CD1c-positive myeloid dendritic cell (primary cell): ENCODE results near the gene RGS8.

ENCODE experiments used
- DNase-seq: peaks from one replicate; pipeline ENCODE4 v3.0.0-alpha.2; 2016; ENCODE audit errors: extremely low spot score

Gene RGS8

DNA sequence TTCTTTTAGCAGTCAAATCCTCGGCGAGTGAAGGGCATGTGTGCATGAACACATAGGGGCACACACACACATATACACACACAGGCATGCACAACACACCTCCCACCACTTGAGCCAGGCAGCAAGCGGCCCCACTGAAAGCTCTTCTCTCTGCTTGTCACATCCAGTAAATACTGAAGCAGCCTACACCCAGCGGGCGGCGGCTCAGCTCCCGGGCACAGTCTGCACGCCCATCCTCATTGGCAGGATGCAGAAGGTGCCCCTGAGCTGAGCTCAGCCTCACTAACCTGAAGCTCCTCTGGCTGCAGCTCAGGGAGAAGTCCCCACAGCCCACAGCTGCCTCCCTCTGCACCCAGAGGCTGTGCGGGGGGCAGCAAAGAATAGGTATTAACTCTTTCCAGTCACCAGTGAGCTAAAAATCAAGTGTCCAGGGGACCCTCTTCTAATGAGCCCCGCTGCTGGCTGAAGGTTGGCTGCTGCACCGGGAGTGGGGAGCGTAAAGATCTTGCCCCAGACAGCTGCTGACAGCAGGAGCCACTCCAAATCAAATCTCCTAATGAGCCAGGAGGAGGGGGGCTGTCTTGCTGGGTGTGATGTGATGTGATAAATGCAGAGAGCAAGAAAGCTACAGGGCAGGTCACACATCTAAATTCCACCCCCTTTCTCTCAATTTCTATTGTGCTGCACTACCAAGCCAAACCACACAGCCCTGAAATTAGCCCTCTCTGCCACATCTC lies 12.5 kb downstream of the RGS8 start:
- DNase-seq, result no peak

DNA sequence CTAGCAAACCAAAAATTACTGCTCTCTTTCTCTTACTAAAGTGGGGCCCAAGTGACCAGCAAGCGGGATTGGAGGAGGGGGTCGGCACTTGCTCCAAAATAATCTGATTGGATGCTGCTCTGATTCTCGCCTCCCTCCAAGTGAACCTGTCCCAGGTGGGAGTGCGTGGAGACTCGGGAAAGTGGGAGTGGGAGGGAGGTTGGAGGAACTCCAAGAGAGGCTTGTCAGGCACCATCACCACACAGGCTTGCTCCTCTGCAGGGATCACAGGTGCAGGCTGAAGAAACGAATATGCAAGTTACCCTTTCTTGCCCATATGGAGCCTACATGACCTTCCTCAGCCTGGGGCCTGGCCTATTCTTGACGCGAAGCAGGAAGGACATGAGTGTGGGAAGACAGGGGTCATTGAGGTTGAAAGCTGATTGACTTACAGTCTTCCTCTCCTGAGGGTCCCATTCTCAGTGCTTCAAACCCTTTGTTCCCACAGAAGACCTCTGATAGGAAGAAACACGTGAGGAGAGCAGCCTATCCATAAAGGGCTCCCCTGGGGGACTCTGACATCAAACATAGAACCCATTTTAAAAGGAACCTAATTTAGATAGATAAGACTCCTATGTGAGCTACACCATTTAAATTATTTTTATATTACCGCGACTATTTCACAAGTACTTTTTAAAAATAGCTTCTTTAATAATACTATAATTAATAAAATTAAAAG lies 14.2 kb downstream of the RGS8 start:
- DNase-seq, result no peak

DNA sequence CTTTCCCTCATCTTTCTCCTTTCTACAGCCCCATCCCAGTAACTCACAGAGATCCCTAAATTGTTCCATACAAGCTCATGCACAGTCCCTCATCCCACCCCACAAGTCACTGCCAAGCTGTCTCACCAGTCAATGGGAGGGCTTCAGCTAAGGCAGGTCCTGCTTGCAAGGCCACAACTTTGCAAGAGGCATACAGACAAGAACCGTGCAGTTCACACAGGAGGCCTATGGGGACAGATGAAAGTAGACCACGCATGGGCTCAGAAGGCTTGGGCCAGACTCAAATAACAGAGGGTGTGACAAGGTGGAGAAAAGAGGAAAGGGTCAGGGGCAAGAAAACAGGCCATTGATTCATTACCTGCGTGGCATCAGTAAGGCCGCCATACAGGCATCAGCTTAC lies 15.1 kb downstream of the RGS8 start:
- no peak for DNase-seq

DNA sequence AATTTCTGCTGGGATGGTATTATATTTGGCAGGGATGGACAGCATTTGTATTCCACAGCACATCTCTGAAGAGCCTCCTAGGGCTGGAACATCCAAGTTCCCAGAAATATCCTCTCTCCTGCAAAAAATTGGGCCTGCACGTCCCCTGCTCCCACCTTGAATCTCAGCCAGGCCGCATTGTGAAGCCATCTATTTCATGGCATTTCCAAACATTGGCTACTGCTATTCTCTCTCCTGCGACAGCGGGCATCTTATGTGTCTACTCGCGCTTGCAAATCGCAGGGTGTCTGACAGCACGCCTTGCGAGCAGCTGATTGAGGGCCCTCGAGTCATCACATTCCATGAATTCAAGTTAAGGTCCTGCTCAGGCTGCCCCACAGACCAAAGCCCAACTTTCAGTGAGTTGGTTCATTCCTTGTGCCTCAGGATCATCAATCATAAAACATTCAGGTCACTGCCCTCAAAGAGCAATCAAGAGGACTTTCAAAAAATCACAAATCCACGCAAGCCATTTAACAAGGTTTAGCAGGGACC lies 15.8 kb downstream of the RGS8 start:
- DNase-seq, result no peak

DNA sequence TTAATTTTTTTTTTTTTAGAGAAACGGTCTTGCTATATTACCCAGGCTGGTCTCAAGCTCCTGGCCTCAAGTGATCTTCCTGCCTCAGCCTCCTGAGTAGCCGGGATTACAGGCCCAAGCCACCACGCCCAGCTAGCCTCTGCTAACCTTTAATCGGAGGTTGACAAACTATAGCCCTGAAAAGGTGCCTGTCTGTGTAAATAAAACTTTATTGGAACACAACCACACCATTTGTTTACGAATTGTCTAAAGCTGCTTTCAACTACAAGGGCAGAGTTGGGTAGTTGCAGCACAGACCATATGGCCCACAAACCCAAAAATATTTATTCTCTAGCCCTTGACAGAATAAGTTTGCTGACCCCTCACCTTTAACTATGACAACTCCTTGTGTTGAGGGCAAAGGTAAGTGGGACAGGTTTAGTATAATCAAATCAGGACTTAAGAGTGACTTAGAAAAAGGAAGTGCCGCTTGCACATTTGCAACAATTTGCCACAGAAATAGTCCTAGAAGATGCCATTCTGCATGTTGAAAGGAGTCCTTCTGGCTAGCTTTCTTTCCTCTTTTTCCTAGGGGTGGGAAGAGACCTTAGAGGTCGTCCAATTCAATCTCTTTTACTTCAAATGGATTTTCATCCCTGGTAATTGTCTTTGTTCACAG lies 16.4 kb downstream of the RGS8 start:
- DNase-seq, result no peak

DNA sequence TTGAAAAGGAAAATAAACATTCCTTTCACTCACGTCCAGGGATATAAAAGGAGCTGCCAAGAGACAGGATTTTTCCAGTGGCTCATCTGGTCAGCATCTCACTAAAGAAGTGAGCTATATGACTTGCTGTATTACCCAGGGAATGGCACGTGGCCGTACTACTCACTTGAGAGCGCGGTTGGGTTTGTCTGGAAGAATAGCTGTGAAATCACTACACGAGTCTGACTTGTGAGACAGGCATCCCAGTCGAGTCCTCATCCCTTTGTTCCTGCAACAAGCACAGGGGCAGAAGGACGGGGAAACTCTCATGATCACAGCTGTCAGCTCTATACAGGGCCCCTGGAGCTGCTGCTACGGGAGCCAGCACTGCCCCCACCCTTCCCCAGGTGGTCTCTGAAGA lies 17.7 kb downstream of the RGS8 start:
- DNase-seq, result no peak

DNA sequence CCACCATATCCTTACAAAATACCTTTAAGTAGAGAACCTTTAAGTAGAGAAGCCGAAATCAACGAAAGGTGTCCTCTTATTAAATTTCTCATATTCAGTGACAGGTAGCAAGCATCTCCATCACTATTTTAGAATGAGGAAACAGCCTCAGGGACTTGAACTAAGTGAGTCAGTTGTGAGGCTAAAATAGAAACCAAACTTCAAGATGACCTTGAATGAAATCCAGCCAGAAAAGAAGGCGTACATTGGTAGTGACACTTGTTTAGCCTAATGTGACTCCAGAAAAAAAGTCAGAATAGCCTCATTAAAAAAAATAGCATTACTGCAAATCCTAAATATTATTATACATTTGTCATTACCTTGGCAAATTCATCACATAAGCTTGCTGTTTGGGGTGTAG lies 20.1 kb downstream of the RGS8 start:
- no peak for DNase-seq

DNA sequence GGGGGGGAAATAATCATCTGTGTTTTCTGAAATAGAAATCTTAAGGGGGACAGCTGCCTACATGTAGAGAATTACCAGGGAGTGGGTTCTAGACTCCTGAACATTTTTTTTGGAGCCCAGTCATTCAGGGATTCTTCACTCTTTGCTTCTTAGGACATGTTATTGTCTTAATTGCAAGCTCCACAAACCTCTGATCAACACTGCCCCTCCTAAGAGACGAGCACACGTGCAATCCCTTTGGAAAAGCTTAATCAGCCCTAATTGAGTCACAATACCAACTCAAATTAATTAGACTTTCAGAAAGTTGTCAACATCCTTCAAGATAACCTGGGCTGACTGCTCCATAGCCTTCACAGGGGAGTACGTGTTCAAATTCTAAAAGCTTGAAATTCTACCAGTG lies 21.4 kb downstream of the RGS8 start:
- DNase-seq, result no peak

DNA sequence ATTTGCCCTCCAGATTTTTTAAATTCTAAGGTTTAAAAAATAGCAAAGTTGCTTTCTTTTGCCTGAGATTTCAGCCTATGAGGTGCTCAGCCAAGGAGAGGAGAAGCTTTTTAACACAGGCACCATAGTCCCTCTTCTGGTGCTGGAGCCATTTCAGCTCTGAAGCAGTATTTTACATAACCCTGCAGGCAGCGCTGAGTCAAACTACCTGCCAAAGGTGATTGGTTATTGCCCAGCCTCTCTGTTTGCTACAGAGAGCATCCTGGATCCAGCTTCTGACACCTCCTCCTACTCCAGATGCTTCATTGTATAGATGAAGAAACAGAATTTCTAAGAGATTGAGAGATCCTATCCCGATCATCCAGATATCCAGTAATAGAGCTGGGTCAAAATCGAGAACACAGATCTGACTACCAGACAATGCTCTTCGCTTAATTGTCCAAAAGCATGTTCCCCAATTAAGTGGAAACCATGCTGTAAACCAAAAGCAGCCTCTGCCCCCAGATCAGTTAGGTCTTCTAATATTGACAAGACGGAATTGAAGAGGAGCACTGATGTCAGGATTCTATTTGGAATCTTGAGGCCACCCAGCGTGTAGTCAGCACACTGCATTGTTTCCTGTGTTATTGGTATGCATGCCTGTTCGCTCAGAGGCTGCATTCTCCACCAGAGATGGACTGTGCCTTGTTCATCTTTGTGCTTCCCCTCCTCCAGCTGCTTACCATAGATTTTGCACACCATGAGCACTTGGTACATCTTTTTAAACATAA lies 22.1 kb downstream of the RGS8 start:
- DNase-seq, result no peak

DNA sequence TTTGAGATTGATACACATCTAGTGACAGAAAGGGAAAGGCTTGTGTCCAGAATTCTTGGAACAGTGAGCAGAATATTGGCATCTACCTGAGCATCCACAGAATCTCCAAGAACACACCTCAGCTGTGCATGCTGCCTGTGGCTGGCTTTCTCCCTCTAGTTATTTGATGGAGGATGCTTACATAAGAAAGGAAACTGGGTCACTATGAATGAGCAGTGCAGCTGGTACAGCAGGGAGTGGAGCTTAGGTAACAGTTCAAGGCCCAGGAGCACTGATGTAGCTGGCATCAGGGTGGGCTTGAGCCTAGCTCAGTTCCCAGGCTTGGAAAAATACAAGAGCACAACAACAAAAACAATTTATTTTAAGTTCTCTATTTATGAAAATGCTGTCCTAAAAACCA lies 26.3 kb downstream of the RGS8 start:
- no peak for DNase-seq

DNA sequence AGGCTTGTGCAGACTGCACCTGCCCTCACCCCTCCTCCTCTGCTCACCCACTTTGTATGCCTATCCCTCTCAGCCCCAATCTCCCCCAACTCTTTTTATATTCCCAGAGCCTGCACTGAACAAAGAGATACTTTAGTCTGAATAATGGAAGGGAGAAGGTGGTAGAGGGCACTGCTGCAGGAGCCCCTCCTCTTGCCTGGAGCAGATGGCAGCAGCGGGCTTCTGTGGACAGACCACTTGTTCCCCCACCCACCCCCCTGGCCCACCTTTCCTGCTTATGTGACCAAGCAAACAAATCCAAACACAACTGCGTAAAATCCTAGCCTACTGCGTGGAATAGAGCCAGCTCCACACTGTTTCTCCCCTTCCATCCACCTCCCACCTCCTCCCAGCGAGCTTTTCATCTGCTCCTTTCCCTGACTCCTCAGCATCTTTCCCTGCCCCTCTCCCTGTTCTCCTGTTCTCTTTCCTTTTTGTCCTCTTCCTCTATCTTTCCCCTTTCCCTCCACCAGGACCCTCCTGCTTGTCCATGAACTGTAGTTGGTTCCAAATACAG lies 27.5 kb downstream of the RGS8 start:
- DNase-seq, result no peak

DNA sequence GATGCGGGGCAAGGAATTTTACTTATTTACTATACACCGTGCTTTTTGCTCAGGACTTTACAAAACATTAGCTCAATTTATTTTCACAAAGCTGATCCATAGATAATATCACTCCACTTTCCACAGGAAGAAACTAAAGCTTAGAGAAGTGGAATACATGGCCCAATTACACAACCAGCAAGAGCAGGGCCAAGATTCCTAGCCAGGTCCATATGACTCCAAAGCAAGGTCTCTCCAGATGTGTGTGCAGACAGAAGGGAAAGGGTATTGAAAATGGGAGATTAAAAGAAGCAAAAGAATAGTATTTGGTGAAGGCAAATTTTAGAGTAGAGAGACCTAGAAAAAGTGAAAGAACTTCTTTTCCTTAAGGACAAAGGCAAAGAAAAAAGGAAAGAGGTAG lies 30.4 kb downstream of the RGS8 start:
- no peak for DNase-seq

DNA sequence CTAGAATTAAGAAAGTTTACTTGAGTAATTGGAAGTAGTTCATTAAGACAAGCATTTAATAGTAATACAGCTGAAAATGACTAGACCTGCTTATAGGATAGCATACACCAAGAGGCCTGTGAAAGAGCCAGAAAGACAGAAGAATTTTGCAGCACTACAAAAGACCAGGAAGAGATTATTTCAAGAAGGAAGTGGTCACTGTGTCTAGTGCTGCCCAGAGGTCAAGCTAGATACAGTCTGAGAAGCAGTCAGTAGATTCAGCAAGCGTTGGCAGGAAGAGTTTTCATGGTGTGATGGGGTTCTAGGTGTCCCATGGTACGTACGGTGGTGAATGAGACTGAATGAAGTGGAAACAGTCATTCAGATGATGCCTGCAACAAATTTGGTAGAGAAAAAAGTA lies 31.5 kb downstream of the RGS8 start:
- DNase-seq, result no peak

DNA sequence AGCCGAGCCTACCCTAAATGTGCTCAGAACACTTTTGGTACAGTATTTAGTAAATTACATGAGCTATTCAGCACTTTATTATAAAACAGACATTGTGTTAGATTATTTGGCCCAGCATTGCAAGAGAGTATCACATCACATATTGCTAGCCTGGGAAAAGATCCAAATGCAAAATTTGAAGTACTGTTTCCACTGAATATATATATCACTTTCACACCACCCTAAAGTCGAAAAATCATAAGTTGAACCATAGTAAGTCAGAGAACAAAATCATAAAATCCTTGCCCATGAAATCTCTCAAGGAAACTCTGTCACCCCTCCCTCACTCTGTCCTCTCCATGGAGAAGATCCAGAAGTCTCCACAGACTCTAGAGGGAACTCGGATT lies 33.1 kb downstream of the RGS8 start:
- no peak for DNase-seq

DNA sequence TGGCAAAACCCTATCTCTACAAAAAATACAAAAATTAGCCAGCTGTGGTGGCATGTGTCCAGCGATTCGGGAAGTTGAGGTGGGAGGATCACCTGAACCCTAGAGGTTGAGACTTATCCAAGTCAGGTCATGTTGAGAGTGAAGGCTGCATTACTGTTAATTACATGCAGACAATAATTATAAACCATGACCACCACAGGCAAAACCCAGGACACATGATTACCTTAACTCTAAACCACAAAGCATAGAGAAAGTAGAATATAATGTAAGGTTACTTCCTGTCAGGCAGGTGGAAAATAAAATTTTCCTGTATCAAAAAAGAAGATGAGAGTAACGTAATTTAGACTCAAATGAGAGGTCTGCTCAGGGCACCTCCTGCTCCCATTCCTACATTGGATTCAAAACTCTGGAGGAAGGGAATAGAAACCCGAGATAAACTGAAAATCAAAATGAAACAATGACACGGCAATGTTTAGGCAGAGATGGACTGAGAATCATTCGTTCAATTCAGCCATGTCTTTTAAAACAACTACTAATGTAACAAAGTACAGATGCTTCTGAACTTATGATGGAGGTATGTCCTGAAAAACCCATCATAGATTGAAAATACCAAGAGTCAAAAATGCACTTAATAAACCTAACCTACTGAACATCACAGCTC lies 33.6 kb downstream of the RGS8 start:
- no peak for DNase-seq

DNA sequence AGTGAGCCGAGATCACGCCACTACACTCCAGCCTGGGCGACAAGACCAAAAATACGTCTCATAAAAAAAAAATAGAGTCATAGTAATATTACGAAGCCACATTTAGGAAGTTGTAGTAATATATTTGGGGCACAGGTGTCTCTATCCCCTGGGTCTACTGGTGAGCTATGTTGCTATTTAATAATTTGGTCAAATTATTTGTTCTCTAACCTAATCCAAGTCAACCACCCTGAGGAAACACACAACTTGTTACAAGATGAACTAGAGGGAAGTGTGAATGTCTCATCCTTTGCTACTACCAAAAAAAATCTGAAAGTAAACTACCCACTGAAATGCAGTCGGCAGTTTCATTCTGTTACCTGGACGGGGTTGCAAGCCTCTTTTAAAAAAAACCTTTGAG lies 35.3 kb downstream of the RGS8 start:
- DNase-seq, result no peak

DNA sequence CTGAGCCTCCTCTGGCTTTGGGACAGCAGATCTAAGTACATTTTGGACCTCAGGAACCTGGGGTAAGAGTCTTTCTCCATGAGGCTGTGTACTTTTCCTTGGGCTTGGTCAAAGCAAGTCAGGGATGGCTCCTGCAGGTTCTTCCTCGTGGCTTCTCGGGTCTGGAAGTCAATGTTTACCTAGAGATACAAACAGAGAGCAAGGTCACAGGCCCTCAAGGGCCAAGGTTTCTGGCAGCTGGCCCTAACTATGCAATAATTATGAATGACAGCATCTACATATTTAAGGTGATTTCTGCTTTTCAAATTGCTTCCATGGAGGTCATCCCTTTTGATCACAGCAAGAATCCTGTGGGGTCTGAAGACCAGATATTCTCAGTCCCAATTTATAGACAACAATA lies 37.6 kb downstream of the RGS8 start:
- DNase-seq, result no peak

DNA sequence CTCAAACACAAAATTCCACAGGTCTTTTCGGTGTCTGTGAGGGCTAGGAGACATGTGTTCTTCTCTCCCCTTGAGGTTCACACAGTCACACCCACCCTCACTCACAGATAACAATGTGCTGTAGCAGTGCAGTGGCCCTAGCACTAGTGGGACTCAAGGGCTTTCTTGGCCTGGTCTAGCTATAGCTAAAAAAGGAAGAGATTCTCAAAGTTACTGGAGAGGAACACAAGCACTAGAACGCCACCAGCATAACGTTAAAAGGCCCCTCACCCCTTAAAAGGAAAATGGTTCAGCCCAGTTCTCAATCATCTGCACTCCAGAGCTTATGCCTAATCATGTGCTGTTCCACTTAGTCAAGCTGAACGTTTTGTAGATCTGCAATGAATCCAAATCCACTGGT lies 39.5 kb downstream of the RGS8 start:
- no peak for DNase-seq

DNA sequence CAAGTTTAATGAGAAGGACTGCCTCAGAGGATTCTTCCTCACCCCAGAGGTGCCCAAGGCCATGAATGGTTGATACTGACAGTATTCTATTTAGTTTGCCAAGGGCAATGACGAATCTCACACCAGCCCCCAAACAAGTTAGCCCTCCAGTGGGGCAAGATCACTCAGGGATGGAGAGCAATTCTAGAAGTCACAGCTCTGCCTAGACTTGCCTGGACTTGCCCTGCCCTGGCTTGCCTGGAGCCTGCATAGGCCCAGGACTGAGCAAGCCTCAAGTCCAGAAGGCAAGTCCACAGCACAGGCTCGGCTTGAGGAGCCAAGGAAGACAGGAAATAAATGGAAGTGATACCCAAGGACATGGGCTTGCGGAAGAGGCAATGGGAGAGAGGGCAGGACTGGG lies 40.7 kb downstream of the RGS8 start:
- DNase-seq, result no peak

DNA sequence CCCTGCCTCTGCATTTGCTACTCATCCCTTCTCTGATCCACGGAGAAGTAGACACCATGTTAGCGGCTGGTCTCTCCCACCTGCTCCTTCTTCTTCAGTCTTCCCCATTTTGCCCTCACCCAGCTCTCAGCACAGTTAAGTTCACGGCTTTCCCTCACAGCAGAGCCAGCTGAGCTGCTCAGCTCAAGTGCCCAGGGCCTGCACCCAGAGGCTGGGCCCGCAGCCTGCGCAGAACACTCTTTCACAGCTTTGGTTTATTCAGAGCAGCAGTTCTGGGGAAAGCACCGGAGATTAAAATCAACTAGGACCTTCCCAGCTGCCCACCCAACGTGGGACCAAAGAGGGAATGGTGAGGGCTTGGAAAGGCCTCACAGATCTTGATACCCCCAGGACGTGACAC lies 41.9 kb downstream of the RGS8 start:
- no peak for DNase-seq

DNA sequence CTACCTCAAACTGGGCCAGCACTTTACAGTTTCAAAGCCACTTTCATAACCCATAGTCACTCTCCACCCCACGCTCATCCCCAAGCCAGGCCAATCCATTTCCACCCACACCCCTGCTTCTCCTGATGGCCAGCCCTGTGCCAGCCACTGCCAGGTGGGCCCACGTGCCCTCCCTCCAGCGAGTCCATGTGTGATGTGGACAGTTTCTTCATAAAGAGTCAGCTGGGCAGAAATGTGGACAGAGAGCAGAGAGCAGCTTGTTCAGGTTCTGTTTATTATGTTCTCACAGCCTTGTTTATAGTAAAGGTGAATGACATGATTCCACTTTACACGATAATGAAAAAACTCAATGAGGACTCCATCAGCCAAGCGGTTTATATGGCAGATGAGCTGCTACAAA lies 42.8 kb downstream of the RGS8 start:
- no peak for DNase-seq
